GM19397 (cell line): Measurements from ENCODE around the gene NAALADL2.

Experiments used
- ATAC-seq: cut with Tn5 transposase; IDR thresholded peaks from one replicate; pipeline ENCODE4 v1.9.1; 2021; ENCODE audit warnings: mild to moderate bottlenecking, moderate library complexity; ENCODE audit not compliant: unreplicated experiment

NAALADL2 gene

GRCh38 chr3:175617247-175617646 lies 758.1 kb downstream of the NAALADL2 start:
- ATAC-seq: no peak

GRCh38 chr3:175619369-175619768 lies 760.2 kb downstream of the NAALADL2 start:
- no peak for ATAC-seq

- ATAC-seq: no peak
Observed at GRCh38 chr3:175620093-175620492, 761.0 kb downstream of the NAALADL2 start.

GRCh38 chr3:175620532-175620931 lies 761.4 kb downstream of the NAALADL2 start:
- ATAC-seq: no peak

GRCh38 chr3:175640958-175641357 lies 781.8 kb downstream of the NAALADL2 start:
- no peak for ATAC-seq

- ATAC-seq: no peak
Observed at GRCh38 chr3:175646865-175647264, 787.7 kb downstream of the NAALADL2 start.

GRCh38 chr3:175648899-175649298 lies 789.8 kb downstream of the NAALADL2 start:
- ATAC-seq: no peak

GRCh38 chr3:175651716-175652115 lies 792.6 kb downstream of the NAALADL2 start:
- no peak for ATAC-seq

GRCh38 chr3:175655351-175655750 lies 796.2 kb downstream of the NAALADL2 start:
- no peak for ATAC-seq

- no peak for ATAC-seq
Observed at GRCh38 chr3:175656461-175656860, 797.3 kb downstream of the NAALADL2 start.

GRCh38 chr3:175659670-175660350 lies 800.7 kb downstream of the NAALADL2 start:
- ATAC-seq: no peak

- no peak for ATAC-seq
Observed at GRCh38 chr3:175662815-175663214, 803.7 kb downstream of the NAALADL2 start.

- no peak for ATAC-seq
Observed at GRCh38 chr3:175664911-175665310, 805.8 kb downstream of the NAALADL2 start.

GRCh38 chr3:175668300-175668699 lies 809.2 kb downstream of the NAALADL2 start:
- ATAC-seq: no peak

GRCh38 chr3:175670557-175670956 lies 811.4 kb downstream of the NAALADL2 start:
- no peak for ATAC-seq

- ATAC-seq: no peak
Observed at GRCh38 chr3:175672119-175672689, 813.1 kb downstream of the NAALADL2 start.

GRCh38 chr3:175679568-175679967 lies 820.4 kb downstream of the NAALADL2 start:
- ATAC-seq: no peak

GRCh38 chr3:175692256-175692655 lies 833.1 kb downstream of the NAALADL2 start:
- no peak for ATAC-seq

- no peak for ATAC-seq
Observed at GRCh38 chr3:175695251-175695650, 836.1 kb downstream of the NAALADL2 start.

- no peak for ATAC-seq
Observed at GRCh38 chr3:175702956-175703355, 843.8 kb downstream of the NAALADL2 start.

- ATAC-seq: no peak
Observed at GRCh38 chr3:175704366-175705055, 845.4 kb downstream of the NAALADL2 start.

- ATAC-seq: no peak
Observed at GRCh38 chr3:175713268-175713667, 854.1 kb downstream of the NAALADL2 start.
